ENCODE data around the gene KCNQ4. TPM values are rescaled to one million over a fixed set of nuclear protein-coding genes. Genes with fewer than 3 reads are reported as not detected.

The KCNQ4 gene
- total RNA-seq, 1 experiment from 2014 or later, result 0.81 TPM

DNA sequence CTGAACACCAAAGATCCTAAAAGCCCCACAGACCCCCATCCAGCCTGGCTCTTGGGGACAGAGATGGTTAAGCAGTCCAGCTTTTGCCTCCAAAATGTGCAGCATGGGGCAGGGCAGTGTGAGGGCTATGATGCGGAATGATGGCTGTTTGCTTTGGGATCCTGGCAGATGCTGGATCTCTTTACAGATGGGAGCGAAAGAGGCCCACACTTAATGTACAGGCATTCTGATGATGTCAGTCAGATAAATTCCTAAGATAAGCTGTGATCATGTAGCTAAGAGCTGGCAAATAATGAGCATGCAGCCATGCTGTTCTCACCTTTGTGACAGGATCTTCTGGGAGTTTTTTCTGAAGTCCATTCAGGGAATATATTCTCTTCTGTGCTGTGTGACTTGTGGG lies 17.6 kb upstream of the KCNQ4 start:
- no peak overlapping the region for H2AFZ ChIP-seq
- no peak for DNase-seq
- H4K20me1 ChIP-seq (ENCODE audit: insufficient read depth), result no peaks in the 10 kb centered on the region
- H3K79me2 ChIP-seq (ENCODE audit: low read depth), result no peaks in the 10 kb centered on the region
- H3F3A ChIP-seq (ENCODE audit: insufficient read depth, low read depth), result no peaks in the 10 kb centered on the region
- POLR2A ChIA-PET (ENCODE audit: unreplicated experiment), result no interaction called here
- 0 out of 2 replicates have a peak, but pooled peaks cover 25% of the 10 kb centered on the region for H3K36me3 ChIP-seq (ENCODE audit: low read depth)
- H3K27me3 ChIP-seq (ENCODE audit: insufficient read depth, low read depth), result no peaks in the 10 kb centered on the region
- CTCF ChIA-PET, result no interaction called here
- BruUV-seq (replicated peaks), result no TSS peak
- H3K9me3 ChIP-seq (ENCODE audit: insufficient read depth, low read depth), result no peaks in the 10 kb centered on the region
- no peaks in the 10 kb centered on the region for H3K4me1 ChIP-seq (replicated peaks; ENCODE audit: insufficient read depth)
- no peak overlapping the region for H3K4me2 ChIP-seq
- H3K27ac ChIP-seq, result no peak overlapping the region
- H3K4me3 ChIP-seq, result no peak overlapping the region
- TF ChIP-seq EZH2 (IDR thresholded peaks at IDR 0.05; ENCODE audit: low read depth), result no peak
- TF ChIP-seq, protein P1, sequence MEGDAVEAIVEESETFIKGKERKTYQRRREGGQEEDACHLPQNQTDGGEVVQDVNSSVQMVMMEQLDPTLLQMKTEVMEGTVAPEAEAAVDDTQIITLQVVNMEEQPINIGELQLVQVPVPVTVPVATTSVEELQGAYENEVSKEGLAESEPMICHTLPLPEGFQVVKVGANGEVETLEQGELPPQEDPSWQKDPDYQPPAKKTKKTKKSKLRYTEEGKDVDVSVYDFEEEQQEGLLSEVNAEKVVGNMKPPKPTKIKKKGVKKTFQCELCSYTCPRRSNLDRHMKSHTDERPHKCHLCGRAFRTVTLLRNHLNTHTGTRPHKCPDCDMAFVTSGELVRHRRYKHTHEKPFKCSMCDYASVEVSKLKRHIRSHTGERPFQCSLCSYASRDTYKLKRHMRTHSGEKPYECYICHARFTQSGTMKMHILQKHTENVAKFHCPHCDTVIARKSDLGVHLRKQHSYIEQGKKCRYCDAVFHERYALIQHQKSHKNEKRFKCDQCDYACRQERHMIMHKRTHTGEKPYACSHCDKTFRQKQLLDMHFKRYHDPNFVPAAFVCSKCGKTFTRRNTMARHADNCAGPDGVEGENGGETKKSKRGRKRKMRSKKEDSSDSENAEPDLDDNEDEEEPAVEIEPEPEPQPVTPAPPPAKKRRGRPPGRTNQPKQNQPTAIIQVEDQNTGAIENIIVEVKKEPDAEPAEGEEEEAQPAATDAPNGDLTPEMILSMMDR (conservative IDR thresholded peaks at IDR 0.05), result no peak
- no peaks in the 10 kb centered on the region for H3K9me2 ChIP-seq (ENCODE audit: insufficient read depth)
- intact Hi-C loops (cut with micrococcal nuclease; ENCODE audit: unreplicated experiment), result no loop called here

DNA sequence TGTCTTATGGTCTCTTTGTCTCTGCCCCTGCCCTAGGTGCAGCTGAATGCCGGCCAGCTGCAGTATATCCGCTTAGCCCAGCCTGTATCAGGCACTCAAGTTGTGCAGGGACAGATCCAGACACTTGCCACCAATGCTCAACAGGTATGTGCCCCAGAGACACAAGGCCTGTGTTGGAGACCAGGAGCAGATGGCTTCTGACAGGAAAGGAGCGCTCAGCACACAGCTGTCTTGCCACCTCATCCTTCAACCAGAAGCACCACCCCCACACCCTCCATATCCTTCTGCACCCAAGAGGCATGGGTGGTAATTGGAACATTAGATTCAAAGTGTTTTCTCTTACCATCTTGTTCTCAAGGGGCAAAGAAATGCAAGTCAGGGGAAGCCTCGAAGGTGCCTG lies 17.0 kb upstream of the KCNQ4 start:
- no peaks in the 10 kb centered on the region for H3K9me2 ChIP-seq (ENCODE audit: insufficient read depth)
- H3K9me3 ChIP-seq (ENCODE audit: insufficient read depth, low read depth), result no peaks in the 10 kb centered on the region
- no peak for TF ChIP-seq EZH2 (IDR thresholded peaks at IDR 0.05; ENCODE audit: low read depth)
- TF ChIP-seq, protein P1 (conservative IDR thresholded peaks at IDR 0.05), result no peak
- H3K27me3 ChIP-seq (ENCODE audit: insufficient read depth, low read depth), result no peaks in the 10 kb centered on the region
- no peaks in the 10 kb centered on the region for H4K20me1 ChIP-seq (ENCODE audit: insufficient read depth)
- H3K79me2 ChIP-seq (ENCODE audit: low read depth), result no peaks in the 10 kb centered on the region
- POLR2A ChIA-PET (ENCODE audit: unreplicated experiment), result no interaction called here
- no peak for DNase-seq
- no peaks in the 10 kb centered on the region for H3K4me1 ChIP-seq (replicated peaks; ENCODE audit: insufficient read depth)
- intact Hi-C loops (cut with micrococcal nuclease; ENCODE audit: unreplicated experiment), result no loop called here
- CTCF ChIA-PET, result interaction anchor here (0.7 kb wide), 1 partner anchor 30 kb away, joined by 6 read pairs; no protein-coding TSS in a partner anchor
- no peak overlapping the region for H3K27ac ChIP-seq
- no peak overlapping the region for H3K4me3 ChIP-seq
- no peak overlapping the region for H3K4me2 ChIP-seq
- H3F3A ChIP-seq (ENCODE audit: insufficient read depth, low read depth), result 0 out of 2 replicates have a peak, but pooled peaks cover 3% of the 10 kb centered on the region
- H3K36me3 ChIP-seq (ENCODE audit: low read depth), result 0 out of 2 replicates have a peak, but pooled peaks cover 25% of the 10 kb centered on the region
- H2AFZ ChIP-seq, result no peak overlapping the region
- BruUV-seq (replicated peaks), result no TSS peak

DNA sequence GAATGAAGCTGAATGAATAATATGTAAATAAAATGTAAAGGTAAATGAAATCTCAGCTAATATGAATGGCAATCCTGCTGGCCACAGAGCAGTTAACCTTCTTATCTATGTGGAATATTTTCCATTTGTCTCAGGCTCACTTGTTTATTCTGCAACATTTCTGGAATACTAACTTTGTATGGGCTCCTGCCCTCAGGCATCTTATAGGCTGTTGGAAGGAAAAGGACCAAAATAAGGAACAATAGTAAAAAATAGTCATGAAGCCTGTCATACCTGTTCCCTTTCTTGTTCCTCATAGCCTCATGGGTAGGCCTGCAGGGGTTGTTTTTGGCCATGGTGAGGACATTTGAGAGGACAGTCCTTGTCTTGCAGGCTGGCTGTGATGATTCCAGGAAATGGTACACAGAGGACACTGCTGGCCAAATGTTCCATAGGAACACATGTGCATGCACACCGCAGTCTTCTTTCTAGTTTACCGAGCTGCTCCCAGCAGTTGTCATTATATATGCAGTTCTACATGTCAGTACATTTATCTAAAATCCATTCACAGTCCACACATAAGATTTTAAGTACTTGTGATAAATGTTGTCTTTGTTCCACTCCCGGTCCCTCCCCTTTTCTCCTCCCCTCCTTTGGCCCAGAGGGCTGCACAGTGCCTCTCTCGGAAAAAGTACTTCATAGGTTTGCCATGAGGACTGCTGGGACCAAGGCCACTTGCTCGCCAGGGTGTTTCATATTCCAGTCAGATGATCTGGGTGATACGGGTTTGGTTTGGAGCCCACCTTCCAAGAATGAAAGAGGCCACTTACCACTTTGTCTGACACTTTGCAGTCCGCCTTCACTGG lies 15.2 kb upstream of the KCNQ4 start:
- Histone ChIP-seq H3K36me3 (ENCODE audit: low read depth) (0 out of 2 replicates have a peak, but pooled peaks cover 25% of the 10 kb centered on the region), H4K20me1 (ENCODE audit: insufficient read depth) (no peaks in the 10 kb centered on the region), H3K4me2 (no peak overlapping the region), H3K4me3 (no peak overlapping the region), H3K9me3 (ENCODE audit: insufficient read depth, low read depth) (no peaks in the 10 kb centered on the region), H3K27me3 (ENCODE audit: insufficient read depth, low read depth) (no peaks in the 10 kb centered on the region), H3K9me2 (ENCODE audit: insufficient read depth) (no peaks in the 10 kb centered on the region), H2AFZ (no peak overlapping the region), H3K4me1 (replicated peaks; ENCODE audit: insufficient read depth) (no peaks in the 10 kb centered on the region), H3K79me2 (ENCODE audit: low read depth) (no peaks in the 10 kb centered on the region), H3F3A (ENCODE audit: insufficient read depth, low read depth) (peaks cover 19% of the 10 kb centered on the region), H3K27ac (no peak overlapping the region)
- ChIA-PET POLR2A (ENCODE audit: unreplicated experiment) (no interaction called here), CTCF (no interaction called here)
- TF ChIP-seq EZH2 (IDR thresholded peaks at IDR 0.05; ENCODE audit: low read depth), result no peak
- TF ChIP-seq, protein P1 (conservative IDR thresholded peaks at IDR 0.05), result no peak
- BruUV-seq (replicated peaks), result no TSS peak
- intact Hi-C loops (cut with micrococcal nuclease; ENCODE audit: unreplicated experiment), result no loop called here
- DNase-seq, result no peak

Measured in PC-9 (cell line).